Thoracic aorta (tissue), 2 donors: Measurements from ENCODE around the gene MISP. TPM values are rescaled to one million over a fixed set of nuclear protein-coding genes. Genes with fewer than 3 reads are reported as not detected.

Experiments used
- ATAC-seq: fragments of 150-250 bp; one replicate; pipeline ENCODE4 v1.8.0; 2017; ENCODE audit warnings: low read depth; ENCODE audit not compliant: insufficient number of reproducible peaks, low FRiP score
- DNase-seq: peaks from one replicate; pipeline ENCODE4 v3.0.0-alpha.2; 2020; ENCODE audit warnings: low spot score
- H3K27ac ChIP-seq, 2 donors: fragments of 200-600 bp; sonication (generic); 1 replicate in 1 of 2; 2 replicates in 1 of 2; pipeline ENCODE4 v1.5.1; 2016; ENCODE audit warnings: mild to moderate bottlenecking in 2 of 2, moderate library complexity in 2 of 2
- H3K27me3 ChIP-seq: fragments of 200-600 bp; sonication (generic); replicated peaks from 2 replicates; pipeline ENCODE4 v1.6.0; 2016; ENCODE audit warnings: mild to moderate bottlenecking; ENCODE audit not compliant: insufficient read depth
- H3K36me3 ChIP-seq: fragments of 200-600 bp; sonication (generic); one replicate; pipeline ENCODE4 v1.5.1; 2016
- H3K4me1 ChIP-seq, 2 donors: fragments of 200-600 bp; sonication (generic); 1 replicate in 1 of 2; 2 replicates in 1 of 2; pipeline versions ENCODE4 v1.5.1 to v1.6.0; 2016; ENCODE audit warnings: low read depth in 2 of 2, mild to moderate bottlenecking in 1 of 2; ENCODE audit not compliant: control insufficient read depth in 1 of 2
- H3K4me3 ChIP-seq: fragments of 200-600 bp; sonication (generic); 2 replicates; pipeline ENCODE4 v1.5.1; 2016; ENCODE audit warnings: mild to moderate bottlenecking
- H3K9me3 ChIP-seq: fragments of 200-600 bp; sonication (generic); 2 replicates; pipeline ENCODE4 v1.5.1; 2016
- total RNA-seq, 2 donors: library from RNA; depleted of rRNA; stranded (reverse); fragments of >200 nt; gene quantifications; one replicate each; pipeline versions ENCODE4 v1.1.0 to v1.2.3, GENCODE V29; 2016
- TF ChIP-seq, protein P1 (sequence below): fragments of 200-600 bp; sonication (generic); IDR thresholded peaks from one replicate; pipeline ENCODE4 v1.5.1; 2019; ENCODE audit warnings: antibody characterized with exemption

MISP gene
- total RNA-seq, 2 donors from 2014 or later: 2.2 TPM; not detected in 1

DNA sequence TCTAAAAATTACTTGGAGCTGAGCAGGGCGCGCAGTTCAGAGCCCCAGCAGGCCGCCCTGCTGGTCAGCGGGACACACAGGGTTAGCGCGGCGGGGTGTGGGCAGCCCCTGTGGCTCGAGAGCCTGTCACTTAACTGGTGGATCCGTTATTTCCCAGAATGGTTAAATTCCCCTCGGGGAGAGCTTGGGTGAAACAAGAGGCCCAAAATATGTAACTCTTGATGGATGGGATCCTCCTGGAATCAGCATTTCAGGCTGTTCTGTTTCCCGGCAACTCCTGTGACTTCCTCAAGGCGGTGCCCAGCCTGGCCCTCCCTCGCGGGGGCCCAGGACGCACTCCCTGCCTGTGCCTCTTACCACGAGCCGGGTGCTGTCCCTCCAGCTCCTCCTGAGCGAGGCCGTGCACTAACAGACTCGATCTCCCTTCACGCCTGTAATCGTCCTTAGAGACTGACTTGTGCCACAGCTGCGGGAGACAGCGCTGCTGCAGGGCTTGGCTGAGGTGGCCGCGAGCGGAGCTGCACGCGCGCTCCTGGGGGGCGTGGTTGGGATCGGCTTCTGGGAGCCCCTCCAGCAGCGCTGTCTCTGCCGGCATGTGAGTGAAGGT lies 56.0 kb downstream of the MISP start:
- TF ChIP-seq, protein P1, sequence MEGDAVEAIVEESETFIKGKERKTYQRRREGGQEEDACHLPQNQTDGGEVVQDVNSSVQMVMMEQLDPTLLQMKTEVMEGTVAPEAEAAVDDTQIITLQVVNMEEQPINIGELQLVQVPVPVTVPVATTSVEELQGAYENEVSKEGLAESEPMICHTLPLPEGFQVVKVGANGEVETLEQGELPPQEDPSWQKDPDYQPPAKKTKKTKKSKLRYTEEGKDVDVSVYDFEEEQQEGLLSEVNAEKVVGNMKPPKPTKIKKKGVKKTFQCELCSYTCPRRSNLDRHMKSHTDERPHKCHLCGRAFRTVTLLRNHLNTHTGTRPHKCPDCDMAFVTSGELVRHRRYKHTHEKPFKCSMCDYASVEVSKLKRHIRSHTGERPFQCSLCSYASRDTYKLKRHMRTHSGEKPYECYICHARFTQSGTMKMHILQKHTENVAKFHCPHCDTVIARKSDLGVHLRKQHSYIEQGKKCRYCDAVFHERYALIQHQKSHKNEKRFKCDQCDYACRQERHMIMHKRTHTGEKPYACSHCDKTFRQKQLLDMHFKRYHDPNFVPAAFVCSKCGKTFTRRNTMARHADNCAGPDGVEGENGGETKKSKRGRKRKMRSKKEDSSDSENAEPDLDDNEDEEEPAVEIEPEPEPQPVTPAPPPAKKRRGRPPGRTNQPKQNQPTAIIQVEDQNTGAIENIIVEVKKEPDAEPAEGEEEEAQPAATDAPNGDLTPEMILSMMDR: no peak
- H3K4me3 ChIP-seq: no peak overlapping the region

DNA sequence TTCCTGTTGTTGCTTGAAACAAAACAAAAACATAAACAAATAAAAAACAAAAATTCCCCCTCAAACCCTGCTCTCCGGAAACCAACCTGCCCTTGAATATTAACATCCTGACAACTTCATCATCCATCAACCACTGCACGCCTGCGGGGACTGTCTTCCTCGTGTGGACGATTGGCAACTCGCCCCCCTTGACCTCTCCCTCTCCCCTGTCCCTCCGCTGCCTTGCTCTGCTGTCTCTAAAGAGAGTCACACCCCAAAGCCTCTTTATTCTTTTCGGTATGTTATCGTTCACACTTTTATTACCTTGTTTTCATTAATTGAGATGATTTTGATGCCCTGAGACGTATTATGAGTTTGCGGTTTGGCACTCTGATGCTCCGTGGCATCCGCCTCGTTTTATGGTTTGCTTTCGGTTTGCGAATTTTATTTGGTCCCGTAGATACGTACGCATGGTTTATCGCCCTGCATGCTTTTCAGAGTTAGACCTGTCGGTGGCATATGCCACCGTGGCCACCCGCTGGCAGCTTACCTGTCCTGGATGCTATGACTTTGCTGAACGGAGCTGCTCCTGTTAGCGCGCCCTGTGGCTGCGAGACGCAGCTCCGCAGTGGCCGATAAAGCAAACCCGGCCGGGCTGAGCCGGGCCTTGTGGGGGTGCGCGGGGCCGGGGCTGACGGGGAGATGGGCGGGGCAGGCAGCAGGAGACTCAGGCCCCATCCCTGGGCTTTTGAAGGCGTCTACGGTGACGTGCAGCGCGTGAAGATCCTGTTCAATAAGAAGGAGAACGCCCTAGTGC lies 56.9 kb downstream of the MISP start:
- H3K4me1 ChIP-seq: peaks cover 0 to 6% of the 10 kb centered on the region in 2 donors
- H3K27me3 ChIP-seq: no peaks in the 10 kb centered on the region
- TF ChIP-seq, protein P1: no peak
- no peaks in the 10 kb centered on the region for H3K9me3 ChIP-seq
- no peak overlapping the region for H3K27ac ChIP-seq
- peaks cover 87% of the 10 kb centered on the region for H3K36me3 ChIP-seq
- ATAC-seq: no peak
- DNase-seq: no peak
- no peak overlapping the region for H3K4me3 ChIP-seq

More for the DNA sequence above, 56.0 kb downstream of the MISP start:
- ATAC-seq: no peak
- Histone ChIP-seq H3K27me3 (no peaks in the 10 kb centered on the region), H3K36me3 (peaks cover 84% of the 10 kb centered on the region), H3K27ac (no peak overlapping the region), H3K9me3 (no peaks in the 10 kb centered on the region), H3K4me1 (peaks cover 6 to 15% of the 10 kb centered on the region in 2 donors)
- no peak for DNase-seq

DNA sequence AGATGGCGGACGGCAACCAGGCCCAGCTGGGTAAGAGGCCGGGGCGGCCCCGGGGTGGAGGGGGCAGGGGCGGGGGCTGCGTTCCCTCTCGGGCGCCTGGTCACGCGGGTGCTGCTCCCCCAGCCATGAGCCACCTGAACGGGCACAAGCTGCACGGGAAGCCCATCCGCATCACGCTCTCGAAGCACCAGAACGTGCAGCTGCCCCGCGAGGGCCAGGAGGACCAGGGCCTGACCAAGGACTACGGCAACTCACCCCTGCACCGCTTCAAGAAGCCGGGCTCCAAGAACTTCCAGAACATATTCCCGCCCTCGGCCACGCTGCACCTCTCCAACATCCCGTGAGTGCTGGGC lies 57.5 kb downstream of the MISP start:
- DNase-seq: no peak
- no peak for ATAC-seq
- Histone ChIP-seq H3K27ac (no peak overlapping the region), H3K27me3 (no peaks in the 10 kb centered on the region), H3K9me3 (no peaks in the 10 kb centered on the region), H3K4me1 (no peaks in the 10 kb centered on the region), H3K4me3 (no peak overlapping the region), H3K36me3 (peaks cover 87% of the 10 kb centered on the region)
- TF ChIP-seq, protein P1: no peak

DNA sequence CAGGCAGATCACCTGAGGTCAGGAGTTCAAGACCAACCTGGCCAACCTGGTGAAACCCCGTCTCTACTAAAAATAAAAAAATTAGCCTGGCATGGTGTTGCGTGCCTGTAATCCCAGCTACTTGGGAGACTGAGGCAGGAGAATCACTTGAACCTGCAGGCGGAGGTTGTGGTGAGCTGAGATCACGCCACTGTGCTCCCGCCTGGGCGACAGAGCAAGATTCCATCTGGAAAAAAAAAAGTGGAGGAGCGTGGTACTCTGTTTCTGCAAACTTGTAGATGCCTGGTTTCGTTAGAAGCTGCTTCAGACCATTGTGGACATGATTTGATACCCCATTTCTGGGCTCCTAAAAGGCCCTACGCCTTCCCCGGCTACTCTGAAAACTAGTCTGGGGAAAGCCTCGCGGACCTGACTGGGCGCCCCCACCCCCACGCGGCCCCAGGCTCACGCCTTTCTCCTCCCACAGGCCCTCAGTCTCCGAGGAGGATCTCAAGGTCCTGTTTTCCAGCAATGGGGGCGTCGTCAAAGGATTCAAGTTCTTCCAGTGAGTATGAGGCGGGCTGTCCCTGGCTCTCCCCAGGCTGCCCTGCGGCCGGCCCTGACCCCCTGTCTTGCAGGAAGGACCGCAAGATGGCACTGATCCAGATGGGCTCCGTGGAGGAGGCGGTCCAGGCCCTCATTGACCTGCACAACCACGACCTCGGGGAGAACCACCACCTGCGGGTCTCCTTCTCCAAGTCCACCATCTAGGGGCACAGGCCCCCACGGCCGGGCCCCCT lies 59.4 kb downstream of the MISP start:
- H3K36me3 ChIP-seq: peaks cover 69% of the 10 kb centered on the region
- H3K27me3 ChIP-seq: no peaks in the 10 kb centered on the region
- no peak overlapping the region for H3K4me3 ChIP-seq
- DNase-seq: no peak
- TF ChIP-seq, protein P1: no peak
- H3K27ac ChIP-seq: no peak overlapping the region
- ATAC-seq: no peak
- H3K4me1 ChIP-seq: no peaks in the 10 kb centered on the region
- no peaks in the 10 kb centered on the region for H3K9me3 ChIP-seq

DNA sequence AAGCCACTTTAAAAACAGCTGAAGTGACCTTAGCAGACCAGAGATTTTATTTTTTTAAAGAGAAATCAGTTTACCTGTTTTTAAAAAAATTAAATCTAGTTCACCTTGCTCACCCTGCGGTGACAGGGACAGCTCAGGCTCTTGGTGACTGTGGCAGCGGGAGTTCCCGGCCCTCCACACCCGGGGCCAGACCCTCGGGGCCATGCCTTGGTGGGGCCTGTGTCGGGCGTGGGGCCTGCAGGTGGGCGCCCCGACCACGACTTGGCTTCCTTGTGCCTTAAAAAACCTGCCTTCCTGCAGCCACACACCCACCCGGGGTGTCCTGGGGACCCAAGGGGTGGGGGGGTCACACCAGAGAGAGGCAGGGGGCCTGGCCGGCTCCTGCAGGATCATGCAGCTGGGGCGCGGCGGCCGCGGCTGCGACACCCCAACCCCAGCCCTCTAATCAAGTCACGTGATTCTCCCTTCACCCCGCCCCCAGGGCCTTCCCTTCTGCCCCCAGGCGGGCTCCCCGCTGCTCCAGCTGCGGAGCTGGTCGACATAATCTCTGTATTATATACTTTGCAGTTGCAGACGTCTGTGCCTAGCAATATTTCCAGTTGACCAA lies 60.1 kb downstream of the MISP start:
- no peak overlapping the region for H3K4me3 ChIP-seq
- H3K36me3 ChIP-seq: peaks cover 62% of the 10 kb centered on the region
- H3K27me3 ChIP-seq: no peaks in the 10 kb centered on the region
- no peaks in the 10 kb centered on the region for H3K9me3 ChIP-seq
- DNase-seq: no peak
- H3K27ac ChIP-seq: no peak overlapping the region
- no peak for ATAC-seq
- TF ChIP-seq, protein P1: no peak
- no peaks in the 10 kb centered on the region for H3K4me1 ChIP-seq
